Measurements from ENCODE around the gene ADSL. TPM values are rescaled to one million over a fixed set of nuclear protein-coding genes. Genes with fewer than 3 reads are reported as not detected.

Gene ADSL
- total RNA-seq, 4 donors from 2014 or later = 36.1 to 71.8 (median 58.1) TPM

DNA sequence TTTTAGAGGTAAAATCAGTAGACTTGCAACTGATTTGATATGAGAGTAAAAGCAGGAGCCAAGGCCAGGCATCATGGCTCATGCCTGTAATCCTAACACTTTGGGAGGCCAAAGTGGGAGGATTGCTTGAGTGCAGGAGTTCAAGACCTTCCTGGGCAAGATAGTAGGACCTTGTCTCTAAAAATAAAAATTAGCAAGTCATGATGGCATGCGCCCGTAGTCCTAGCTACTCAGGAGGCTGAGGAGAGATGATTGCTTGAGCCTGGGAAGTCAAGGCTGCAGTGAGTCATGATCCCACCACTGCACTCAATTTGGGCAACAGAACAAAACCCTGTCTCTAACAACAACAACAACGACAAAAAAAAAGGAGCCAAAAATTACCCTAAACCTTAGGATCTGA, 37.6 kb downstream of the ADSL start:
- 75 to 80% methylated on average over 3 of the region's 3 CpGs for WGBS, 2 donors
- Histone ChIP-seq H3K9me3 (no peaks in the 10 kb centered on the region), H3K36me3 (peaks cover 0 to 4% (median 0%) of the 10 kb centered on the region in 3 donors), H3K27me3 (no peaks in the 10 kb centered on the region), H3K4me1 (peaks cover 0 to 5% (median 0%) of the 10 kb centered on the region in 4 donors), H3K4me3 (no peak overlapping the region), H3K27ac (no peak overlapping the region)
- TF ChIP-seq CTCF (IDR thresholded peaks at IDR 0.05) (no peak), POLR2A (IDR thresholded peaks at IDR 0.05) (no peak), EP300 (IDR thresholded peaks at IDR 0.05) (no peak)
- DNase-seq (ENCODE audit: low spot score in 2 of 2) = no peak

GRCh38 chr22:40385036-40385782, 38.9 kb downstream of the ADSL start:
- Histone ChIP-seq H3K36me3 (peaks cover 0 to 4% (median 0%) of the 10 kb centered on the region in 3 donors), H3K27ac (peak overlapping the region in 1 of 4 donors; percentile 8), H3K4me3 (peak overlapping the region in 1 of 4 donors; percentile 0), H3K4me1 (peaks cover 0 to 5% (median 0%) of the 10 kb centered on the region in 4 donors), H3K27me3 (no peaks in the 10 kb centered on the region), H3K9me3 (no peaks in the 10 kb centered on the region)
- no peak for TF ChIP-seq CTCF (IDR thresholded peaks at IDR 0.05)
- TF ChIP-seq EP300 (IDR thresholded peaks at IDR 0.05) = no peak
- no peak for TF ChIP-seq POLR2A (IDR thresholded peaks at IDR 0.05)
- no peak for DNase-seq (ENCODE audit: low spot score in 2 of 2)
- WGBS, 2 donors = 69 to 81% methylated on average over 10 of the region's 10 CpGs

- 87 to 92% methylated on average over 5 of the region's 5 CpGs for WGBS, 2 donors
- Histone ChIP-seq H3K4me3 (no peak overlapping the region), H3K4me1 (peaks cover 0 to 5% (median 0%) of the 10 kb centered on the region in 4 donors), H3K36me3 (no peaks in the 10 kb centered on the region), H3K27me3 (no peaks in the 10 kb centered on the region), H3K27ac (no peak overlapping the region), H3K9me3 (no peaks in the 10 kb centered on the region)
- no peak for DNase-seq (ENCODE audit: low spot score in 2 of 2)
- TF ChIP-seq CTCF (IDR thresholded peaks at IDR 0.05) (no peak), POLR2A (IDR thresholded peaks at IDR 0.05) (no peak), EP300 (IDR thresholded peaks at IDR 0.05) (no peak)
Measured at GRCh38 chr22:40387746-40388145, 41.4 kb downstream of the ADSL start.

DNA sequence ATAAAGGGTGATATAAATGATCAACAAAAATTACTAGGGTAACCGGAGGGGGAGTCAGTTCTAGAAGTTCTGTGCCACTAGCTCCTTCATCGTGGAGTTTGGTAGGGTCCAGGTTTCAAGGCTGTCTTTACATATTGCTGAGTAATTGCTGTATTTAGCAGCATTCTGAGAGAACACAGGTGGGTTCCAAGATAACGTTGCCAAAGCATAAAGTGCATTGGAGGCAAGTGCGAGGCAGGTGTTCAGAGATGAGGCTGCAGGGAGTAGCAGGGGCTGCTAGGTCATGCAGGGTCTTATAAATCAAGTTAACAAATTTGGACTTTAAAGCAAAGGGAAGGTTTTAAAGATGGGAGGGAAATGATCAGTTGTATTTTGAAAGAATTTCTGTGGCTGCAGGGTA, 41.9 kb downstream of the ADSL start:
- H3K4me1 ChIP-seq = peaks cover 0 to 5% (median 0%) of the 10 kb centered on the region in 4 donors
- 77 to 86% methylated on average over 4 of the region's 4 CpGs for WGBS, 2 donors
- no peak for DNase-seq (ENCODE audit: low spot score in 2 of 2)
- H3K9me3 ChIP-seq = no peaks in the 10 kb centered on the region
- TF ChIP-seq CTCF (IDR thresholded peaks at IDR 0.05) (no peak), EP300 (IDR thresholded peaks at IDR 0.05) (no peak)
- H3K27ac ChIP-seq = no peak overlapping the region
- no peak overlapping the region for H3K4me3 ChIP-seq
- no peaks in the 10 kb centered on the region for H3K36me3 ChIP-seq
- H3K27me3 ChIP-seq = no peaks in the 10 kb centered on the region

DNA sequence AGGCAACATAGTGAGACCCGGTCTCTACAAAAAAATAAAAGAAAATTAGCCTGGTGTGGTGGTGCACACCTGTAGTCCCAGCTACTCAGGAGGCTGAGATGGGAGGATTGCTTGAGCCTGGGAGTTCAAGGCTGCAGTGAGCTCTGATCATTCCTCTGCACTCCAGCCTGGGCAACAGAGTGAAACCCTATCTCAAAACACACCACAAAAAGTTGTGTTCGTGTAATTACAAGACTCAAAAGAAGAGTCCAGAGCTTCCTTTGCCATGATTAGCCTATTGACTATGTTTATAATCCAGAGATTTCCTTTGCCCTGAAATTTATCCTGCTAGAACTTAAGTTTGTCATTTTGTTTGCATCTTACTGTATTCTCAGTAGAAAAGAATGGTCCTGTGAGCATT, 45.1 kb downstream of the ADSL start:
- WGBS, 2 donors = 82 to 88% methylated on average over 2 of the region's 2 CpGs
- TF ChIP-seq CTCF (IDR thresholded peaks at IDR 0.05) (no peak), POLR2A (IDR thresholded peaks at IDR 0.05) (no peak), EP300 (IDR thresholded peaks at IDR 0.05) (no peak)
- DNase-seq (ENCODE audit: low spot score in 2 of 2) = no peak
- Histone ChIP-seq H3K36me3 (no peaks in the 10 kb centered on the region), H3K27me3 (no peaks in the 10 kb centered on the region), H3K9me3 (no peaks in the 10 kb centered on the region), H3K4me3 (no peak overlapping the region), H3K4me1 (no peaks in the 10 kb centered on the region), H3K27ac (no peak overlapping the region)

All from tibial nerve (tissue), 4 donors.